A673 (cell line): ENCODE data around the gene EPHA6.

Source experiments
- CTCF ChIP-seq: fragments of 300-800, 200-600 bp; sonication (generic); conservative IDR thresholded peaks from 2 replicates; pipeline ENCODE4 v1.5.1; 2017; ENCODE audit warnings: low read depth, mild to moderate bottlenecking, antibody characterized with exemption, low read length, moderate library complexity, mixed read lengths
- EZH2 ChIP-seq: fragments of 200-600 bp; sonication (generic); IDR thresholded peaks from 2 replicates; pipeline ENCODE4 v1.6.1; 2017; ENCODE audit warnings: borderline replicate concordance, low read depth, mild to moderate bottlenecking, mixed read lengths, antibody characterized with exemption, low read length; ENCODE audit not compliant: poor library complexity, severe bottlenecking

- TF ChIP-seq CTCF: no peak
- TF ChIP-seq EZH2: no peak
Observed at GRCh38 chr3:96776818-96777217, 37.6 kb upstream of the EPHA6 start.
